A673 (cell line): Measurements from ENCODE around the gene TNFRSF25.

Experiments
- EZH2 ChIP-seq: fragments of 200-600 bp; sonication (generic); IDR thresholded peaks from 2 replicates; pipeline ENCODE4 v1.6.1; 2017; ENCODE audit warnings: borderline replicate concordance, low read depth, mild to moderate bottlenecking, mixed read lengths, antibody characterized with exemption, low read length; ENCODE audit not compliant: poor library complexity, severe bottlenecking
- TF ChIP-seq, protein P1 (sequence below): fragments of 300-800, 200-600 bp; sonication (generic); conservative IDR thresholded peaks from 2 replicates; pipeline ENCODE4 v1.5.1; 2017; ENCODE audit warnings: low read depth, mild to moderate bottlenecking, antibody characterized with exemption, low read length, moderate library complexity, mixed read lengths

DNA sequence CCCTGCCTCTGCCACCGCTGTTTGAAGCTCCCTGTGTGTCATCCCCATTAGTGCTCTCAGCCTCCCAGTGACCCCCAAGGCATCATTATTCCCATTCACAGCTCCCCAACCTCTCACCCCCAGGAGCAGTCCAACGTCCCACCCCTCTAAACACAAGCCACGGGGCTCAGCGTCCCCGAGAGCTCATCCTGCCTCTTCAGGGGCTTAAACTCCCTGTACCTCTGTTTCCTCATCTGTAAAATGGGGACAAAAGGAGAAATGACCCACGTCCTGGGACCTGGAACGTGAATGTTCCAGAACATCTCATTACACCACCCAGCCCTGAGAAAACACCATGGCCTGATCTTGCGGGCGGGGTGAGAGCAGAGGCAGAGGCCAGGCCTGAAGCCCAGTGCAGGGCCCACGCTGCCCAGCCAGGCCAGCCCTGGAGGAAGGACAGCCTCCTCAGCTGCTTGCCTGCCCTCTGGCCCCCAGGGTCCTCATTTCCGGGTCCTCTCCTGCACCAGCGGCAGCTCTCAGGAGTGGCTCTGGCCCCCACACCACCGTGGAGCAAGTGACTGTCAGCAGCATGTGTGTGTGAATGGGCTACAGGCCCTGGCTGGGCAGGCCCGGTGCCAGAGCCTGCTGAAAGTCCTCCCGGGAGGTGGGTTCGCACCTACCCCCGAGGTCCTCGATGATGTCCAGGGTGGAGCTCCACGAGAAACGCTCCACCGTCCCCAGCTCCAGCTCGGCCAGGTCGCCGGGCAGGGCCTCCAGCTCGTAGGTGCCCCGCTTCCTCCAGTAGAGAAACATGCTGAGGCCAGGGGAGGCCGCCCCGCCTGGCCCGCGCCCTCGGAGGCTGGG is 39.6 kb upstream of the TNFRSF25 start:
- TF ChIP-seq EZH2 = no peak
- TF ChIP-seq, protein P1, sequence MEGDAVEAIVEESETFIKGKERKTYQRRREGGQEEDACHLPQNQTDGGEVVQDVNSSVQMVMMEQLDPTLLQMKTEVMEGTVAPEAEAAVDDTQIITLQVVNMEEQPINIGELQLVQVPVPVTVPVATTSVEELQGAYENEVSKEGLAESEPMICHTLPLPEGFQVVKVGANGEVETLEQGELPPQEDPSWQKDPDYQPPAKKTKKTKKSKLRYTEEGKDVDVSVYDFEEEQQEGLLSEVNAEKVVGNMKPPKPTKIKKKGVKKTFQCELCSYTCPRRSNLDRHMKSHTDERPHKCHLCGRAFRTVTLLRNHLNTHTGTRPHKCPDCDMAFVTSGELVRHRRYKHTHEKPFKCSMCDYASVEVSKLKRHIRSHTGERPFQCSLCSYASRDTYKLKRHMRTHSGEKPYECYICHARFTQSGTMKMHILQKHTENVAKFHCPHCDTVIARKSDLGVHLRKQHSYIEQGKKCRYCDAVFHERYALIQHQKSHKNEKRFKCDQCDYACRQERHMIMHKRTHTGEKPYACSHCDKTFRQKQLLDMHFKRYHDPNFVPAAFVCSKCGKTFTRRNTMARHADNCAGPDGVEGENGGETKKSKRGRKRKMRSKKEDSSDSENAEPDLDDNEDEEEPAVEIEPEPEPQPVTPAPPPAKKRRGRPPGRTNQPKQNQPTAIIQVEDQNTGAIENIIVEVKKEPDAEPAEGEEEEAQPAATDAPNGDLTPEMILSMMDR = no peak
